Uterus (tissue), 4 donors: ENCODE results near the gene GSG1L. TPM values are rescaled to one million over a fixed set of nuclear protein-coding genes. Genes with fewer than 3 reads are reported as not detected.

ENCODE experiments used
- DNase-seq, 2 donors: peaks; one replicate each; pipeline ENCODE4 v3.0.0-alpha.2; 2019 to 2020
- H3K27ac ChIP-seq, 2 donors: fragments of 200-600 bp; sonication (generic); 1 replicate in 1 of 2; 2 replicates in 1 of 2; pipeline ENCODE4 v1.5.1; 2016 to 2018
- H3K27me3 ChIP-seq, 2 donors: fragments of 200-600 bp; sonication (generic); one replicate each; pipeline ENCODE4 v1.5.1; 2018 to 2019; ENCODE audit warnings: control low read depth in 1 of 2
- H3K36me3 ChIP-seq, 2 donors: fragments of 200-600 bp; sonication (generic); one replicate each; pipeline ENCODE4 v1.5.1; 2019; ENCODE audit warnings: control low read depth in 1 of 2
- H3K4me1 ChIP-seq, 2 donors: fragments of 200-600 bp; sonication (generic); one replicate each; pipeline ENCODE4 v1.5.1; 2018 to 2019; ENCODE audit warnings: control low read depth in 1 of 2
- H3K4me3 ChIP-seq, 2 donors: fragments of 200-600 bp; sonication (generic); 1 replicate in 1 of 2; 2 replicates in 1 of 2; pipeline ENCODE4 v1.5.1; 2018 to 2019; ENCODE audit warnings: mild to moderate bottlenecking in 1 of 2
- H3K9me3 ChIP-seq, 2 donors: fragments of 200-600 bp; sonication (generic); one replicate each; pipeline ENCODE4 v1.5.1; 2019; ENCODE audit warnings: control low read depth in 1 of 2
- CTCF ChIP-seq, 4 experiments: fragments of 200-600 bp in 2 of 4; fragments of 450-650 bp in 2 of 4; sonication (generic) in 2 of 4; IDR thresholded peaks; one replicate each; pipeline ENCODE4 v1.5.1; 2016 to 2019; ENCODE audit warnings: antibody characterized with exemption in 4 of 4, mild to moderate bottlenecking in 2 of 4, moderate library complexity in 1 of 4
- POLR2A ChIP-seq, 2 donors: fragments of 450-650 bp; IDR thresholded peaks; one replicate each; pipeline ENCODE4 v1.6.1; 2016; ENCODE audit warnings: antibody characterized with exemption in 2 of 2, mild to moderate bottlenecking in 1 of 2, moderate library complexity in 1 of 2
- intact Hi-C: fragments of 100-400 bp; cut with DNase I; formaldehyde crosslinking; loops from one replicate; pipeline ENCODE4 v1.15.1; 2023; ENCODE audit warnings: low total_unique reads
- total RNA-seq, 4 donors: library from RNA; depleted of rRNA in 3 of 4; stranded (reverse); fragments of >200 nt in 3 of 4; gene quantifications; one replicate each; pipeline versions ENCODE4 v1.1.0 to v1.2.4, GENCODE V29; 2014 to 2023
- donor health status: DM: yes; HTN: yes; CAD: no.

GSG1L gene
- total RNA-seq, 4 donors from 2014 or later, result 0.24 to 0.35 TPM; not detected in 2

GRCh38 chr16:27977966-27978365 lies 85.5 kb downstream of the GSG1L start:
- Histone ChIP-seq H3K4me1 (no peaks in the 10 kb centered on the region), H3K27ac (no peak overlapping the region), H3K4me3 (no peak overlapping the region), H3K9me3 (no peaks in the 10 kb centered on the region), H3K36me3 (no peaks in the 10 kb centered on the region), H3K27me3 (no peaks in the 10 kb centered on the region)
- intact Hi-C loops, result no loop called here
- no peak for DNase-seq
- no peak for TF ChIP-seq CTCF (IDR thresholded peaks at IDR 0.05)
- no peak for TF ChIP-seq POLR2A (IDR thresholded peaks at IDR 0.05)

GRCh38 chr16:27976990-27977389 lies 86.5 kb downstream of the GSG1L start:
- no peak for DNase-seq
- Histone ChIP-seq H3K4me1 (no peaks in the 10 kb centered on the region), H3K4me3 (no peak overlapping the region), H3K27me3 (no peaks in the 10 kb centered on the region), H3K9me3 (no peaks in the 10 kb centered on the region), H3K27ac (no peak overlapping the region), H3K36me3 (no peaks in the 10 kb centered on the region)
- TF ChIP-seq CTCF (IDR thresholded peaks at IDR 0.05) (no peak), POLR2A (IDR thresholded peaks at IDR 0.05) (no peak)
- intact Hi-C loops, result no loop called here

GRCh38 chr16:27974896-27975540 lies 88.5 kb downstream of the GSG1L start:
- Histone ChIP-seq H3K4me1 (no peaks in the 10 kb centered on the region), H3K4me3 (no peak overlapping the region), H3K27ac (no peak overlapping the region), H3K36me3 (no peaks in the 10 kb centered on the region), H3K27me3 (no peaks in the 10 kb centered on the region), H3K9me3 (no peaks in the 10 kb centered on the region)
- TF ChIP-seq CTCF (IDR thresholded peaks at IDR 0.05), result no peak
- intact Hi-C loops, result no loop called here
- no peak for DNase-seq

GRCh38 chr16:27973678-27974077 lies 89.8 kb downstream of the GSG1L start:
- no peak for TF ChIP-seq POLR2A (IDR thresholded peaks at IDR 0.05)
- TF ChIP-seq CTCF (IDR thresholded peaks at IDR 0.05), result no peak
- intact Hi-C loops, result no loop called here

GRCh38 chr16:27972500-27972899 lies 91.0 kb downstream of the GSG1L start:
- intact Hi-C loops, result no loop called here
- DNase-seq, result no peak
- no peaks in the 10 kb centered on the region for H3K36me3 ChIP-seq
- H3K4me1 ChIP-seq, result no peaks in the 10 kb centered on the region
- no peak overlapping the region for H3K4me3 ChIP-seq
- TF ChIP-seq POLR2A (IDR thresholded peaks at IDR 0.05), result no peak
- no peak for TF ChIP-seq CTCF (IDR thresholded peaks at IDR 0.05)
- no peaks in the 10 kb centered on the region for H3K9me3 ChIP-seq
- no peaks in the 10 kb centered on the region for H3K27me3 ChIP-seq
- H3K27ac ChIP-seq, result no peak overlapping the region

More at GRCh38 chr16:27973678-27974077, 89.8 kb downstream of the GSG1L start:
- H3K27me3 ChIP-seq, result no peaks in the 10 kb centered on the region
- no peak overlapping the region for H3K4me3 ChIP-seq
- H3K4me1 ChIP-seq, result no peaks in the 10 kb centered on the region
- no peaks in the 10 kb centered on the region for H3K36me3 ChIP-seq
- H3K9me3 ChIP-seq, result no peaks in the 10 kb centered on the region
- H3K27ac ChIP-seq, result no peak overlapping the region
- no peak for DNase-seq
